ENCODE results near the gene SPHK2.

SPHK2 gene

DNA sequence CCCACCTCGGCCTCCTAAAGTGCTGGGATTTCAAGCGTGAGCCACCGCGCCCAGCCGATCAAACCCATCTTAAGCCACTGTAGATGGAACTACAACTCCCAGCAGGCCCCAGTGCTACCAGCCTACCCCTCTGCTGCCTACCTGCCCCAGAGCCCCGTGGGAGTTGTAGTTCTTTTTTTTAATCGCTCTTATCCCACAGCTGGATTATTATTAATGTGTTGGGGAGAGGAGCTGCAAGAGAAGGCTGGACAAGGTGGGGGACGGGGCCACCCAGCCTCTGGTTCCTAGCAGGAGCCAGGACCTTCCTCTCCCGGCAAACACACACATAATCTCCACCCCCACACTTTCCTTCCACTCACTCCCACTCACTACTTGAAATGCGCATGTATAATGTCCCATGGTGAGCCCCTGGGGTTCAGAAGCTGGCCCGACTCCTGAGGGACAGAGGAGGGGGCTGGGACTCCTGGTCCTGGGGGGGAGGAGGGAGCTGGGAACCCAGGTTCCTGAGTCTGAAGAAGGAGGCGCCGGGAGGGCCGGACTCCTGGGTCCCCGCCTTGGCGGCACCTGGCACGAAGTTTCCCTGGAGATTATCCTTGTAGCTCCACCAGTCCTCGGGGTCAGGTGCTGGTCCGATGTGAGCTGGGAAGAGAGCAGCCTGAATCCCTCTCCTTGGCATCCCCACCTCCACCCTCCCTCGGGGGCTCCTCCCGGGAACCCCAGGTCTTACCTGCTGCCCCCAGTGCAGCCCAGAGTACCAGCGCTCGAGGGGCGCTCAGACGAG, 25.7 kb downstream of the SPHK2 start:
- TF ChIP-seq, protein P1, sequence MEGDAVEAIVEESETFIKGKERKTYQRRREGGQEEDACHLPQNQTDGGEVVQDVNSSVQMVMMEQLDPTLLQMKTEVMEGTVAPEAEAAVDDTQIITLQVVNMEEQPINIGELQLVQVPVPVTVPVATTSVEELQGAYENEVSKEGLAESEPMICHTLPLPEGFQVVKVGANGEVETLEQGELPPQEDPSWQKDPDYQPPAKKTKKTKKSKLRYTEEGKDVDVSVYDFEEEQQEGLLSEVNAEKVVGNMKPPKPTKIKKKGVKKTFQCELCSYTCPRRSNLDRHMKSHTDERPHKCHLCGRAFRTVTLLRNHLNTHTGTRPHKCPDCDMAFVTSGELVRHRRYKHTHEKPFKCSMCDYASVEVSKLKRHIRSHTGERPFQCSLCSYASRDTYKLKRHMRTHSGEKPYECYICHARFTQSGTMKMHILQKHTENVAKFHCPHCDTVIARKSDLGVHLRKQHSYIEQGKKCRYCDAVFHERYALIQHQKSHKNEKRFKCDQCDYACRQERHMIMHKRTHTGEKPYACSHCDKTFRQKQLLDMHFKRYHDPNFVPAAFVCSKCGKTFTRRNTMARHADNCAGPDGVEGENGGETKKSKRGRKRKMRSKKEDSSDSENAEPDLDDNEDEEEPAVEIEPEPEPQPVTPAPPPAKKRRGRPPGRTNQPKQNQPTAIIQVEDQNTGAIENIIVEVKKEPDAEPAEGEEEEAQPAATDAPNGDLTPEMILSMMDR (IDR thresholded peaks at IDR 0.05; ENCODE audit: poor library complexity, severe bottlenecking): no peak
- no peak for DNase-seq (ENCODE audit: low spot score)
- Histone ChIP-seq H3K36me3 (ENCODE audit: low read depth) (no peaks in the 10 kb centered on the region), H3K27ac (ENCODE audit: poor library complexity, severe bottlenecking) (no peak overlapping the region), H3K4me1 (ENCODE audit: insufficient read depth, poor library complexity, severe bottlenecking) (peaks cover 9% of the 10 kb centered on the region), H3K4me3 (ENCODE audit: severe bottlenecking) (peak overlapping the region; percentile 34), H3K27me3 (ENCODE audit: insufficient read depth, poor library complexity, severe bottlenecking) (no peaks in the 10 kb centered on the region), H3K9me3 (ENCODE audit: severe bottlenecking) (no peaks in the 10 kb centered on the region)
- peak; percentile 69 for ATAC-seq (ENCODE audit: low read depth)

DNA sequence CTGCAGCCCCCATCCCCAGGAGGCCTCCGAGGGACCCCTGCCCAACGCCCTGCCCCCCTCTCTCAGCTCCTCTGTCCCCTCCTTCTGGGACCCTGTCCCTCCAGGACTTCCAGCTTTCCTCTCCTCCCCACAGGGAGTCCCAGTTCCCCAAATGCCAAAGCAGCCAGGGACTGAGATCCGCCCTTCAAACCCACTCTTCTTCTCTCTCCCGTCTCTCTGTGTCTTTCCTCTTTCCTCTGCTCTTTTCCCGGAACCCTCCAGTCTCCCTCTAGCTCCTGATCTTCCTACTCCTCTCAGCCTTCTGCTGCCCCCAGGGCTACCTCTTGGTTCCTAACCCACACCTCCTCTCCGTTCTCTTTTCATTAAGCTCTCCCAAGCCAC, 26.3 kb downstream of the SPHK2 start:
- Histone ChIP-seq H3K9me3 (ENCODE audit: severe bottlenecking) (no peaks in the 10 kb centered on the region), H3K4me3 (ENCODE audit: severe bottlenecking) (peak overlapping the region; percentile 34), H3K27ac (ENCODE audit: poor library complexity, severe bottlenecking) (peak overlapping the region; percentile 26), H3K36me3 (ENCODE audit: low read depth) (no peaks in the 10 kb centered on the region), H3K27me3 (ENCODE audit: insufficient read depth, poor library complexity, severe bottlenecking) (no peaks in the 10 kb centered on the region), H3K4me1 (ENCODE audit: insufficient read depth, poor library complexity, severe bottlenecking) (peaks cover 9% of the 10 kb centered on the region)
- TF ChIP-seq, protein P1 (IDR thresholded peaks at IDR 0.05; ENCODE audit: poor library complexity, severe bottlenecking): no peak
- DNase-seq (ENCODE audit: low spot score) (no peak), ATAC-seq (ENCODE audit: low read depth) (peak; percentile 3; the same call in 2 of the 3 replicates)

DNA sequence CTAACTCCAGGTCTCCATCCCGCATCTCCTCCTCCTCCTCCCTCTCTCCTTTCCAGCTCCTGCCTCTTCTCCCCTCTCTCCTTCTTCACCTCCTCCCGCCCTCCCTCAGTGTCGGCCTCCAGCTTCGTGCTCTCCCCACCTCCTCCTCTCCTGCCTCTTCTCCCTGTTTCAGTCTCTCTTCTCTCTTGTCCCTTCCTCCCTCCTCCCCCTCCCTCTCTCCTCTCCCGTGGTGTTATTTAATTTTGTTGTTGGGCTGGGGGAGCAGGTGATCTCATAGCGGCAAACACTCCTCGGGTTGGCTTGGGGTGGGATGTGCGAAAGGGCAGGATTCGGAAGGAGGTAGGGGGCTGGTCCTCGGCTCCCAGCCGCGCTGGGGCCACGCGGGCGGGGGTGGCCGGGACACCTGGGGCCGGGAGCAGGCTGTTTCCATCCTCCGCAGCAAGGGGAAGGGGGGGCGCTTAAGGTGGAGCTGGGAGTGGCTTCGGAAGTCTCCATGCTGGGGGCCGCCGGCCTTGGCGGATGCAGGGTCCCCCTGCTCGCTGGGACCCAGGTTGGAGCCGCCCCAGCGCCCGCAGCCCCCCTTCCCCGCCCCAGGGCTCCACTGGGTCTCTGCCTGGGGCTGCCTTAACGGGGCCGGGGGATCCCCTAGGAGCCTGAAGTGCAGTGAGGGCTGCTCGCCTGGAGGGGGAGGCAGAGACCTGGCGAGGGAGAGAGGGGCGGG, 26.9 kb downstream of the SPHK2 start, which contains the start of gene CA11:
TSS of gene CA11 (minus strand) at position 187 of the 721 bp plus-strand sequence. CDS start 555 bp downstream, outside the sequence.
- Histone ChIP-seq H3K27me3 (ENCODE audit: insufficient read depth, poor library complexity, severe bottlenecking) (no peaks in the 10 kb centered on the region), H3K4me3 (ENCODE audit: severe bottlenecking) (peak within 1 kb of the TSS; percentile 34), H3K36me3 (ENCODE audit: low read depth) (no peaks in the 10 kb centered on the region), H3K27ac (ENCODE audit: poor library complexity, severe bottlenecking) (peak within 1 kb of the TSS; percentile 26), H3K4me1 (ENCODE audit: insufficient read depth, poor library complexity, severe bottlenecking) (peaks cover 9% of the 10 kb centered on the region), H3K9me3 (ENCODE audit: severe bottlenecking) (no peaks in the 10 kb centered on the region)
- DNase-seq (ENCODE audit: low spot score) (peak; percentile 82), ATAC-seq (ENCODE audit: low read depth) (peak; percentile 85)
- TF ChIP-seq, protein P1 (IDR thresholded peaks at IDR 0.05; ENCODE audit: poor library complexity, severe bottlenecking): peak; percentile 86

DNA sequence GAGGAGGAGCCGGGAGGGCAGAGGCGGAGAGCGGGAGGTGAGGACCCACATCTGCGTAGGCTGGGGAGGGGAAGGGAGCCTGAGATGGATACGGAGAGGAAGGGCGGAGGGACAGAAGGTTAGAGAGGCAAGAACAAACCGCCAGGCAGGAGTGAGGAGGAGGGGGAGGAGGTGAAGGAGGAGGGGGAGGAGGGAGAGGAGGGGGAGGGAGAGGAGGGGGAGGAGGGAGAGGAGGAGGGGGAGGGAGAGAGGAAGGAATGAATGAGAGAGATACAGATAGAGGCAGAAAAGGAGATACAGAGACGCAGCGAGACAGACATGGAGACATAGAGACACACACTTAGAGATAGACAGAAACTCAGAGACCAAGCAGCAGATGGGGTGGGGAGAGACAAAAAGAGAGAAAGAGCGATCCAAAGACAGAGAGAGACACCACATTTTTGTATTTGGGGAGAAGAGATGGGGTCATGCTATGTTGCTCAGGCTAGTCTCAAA, 27.5 kb downstream of the SPHK2 start:
- Histone ChIP-seq H3K27ac (ENCODE audit: poor library complexity, severe bottlenecking) (no peak overlapping the region), H3K9me3 (ENCODE audit: severe bottlenecking) (no peaks in the 10 kb centered on the region), H3K4me3 (ENCODE audit: severe bottlenecking) (peak overlapping the region; percentile 34), H3K36me3 (ENCODE audit: low read depth) (no peaks in the 10 kb centered on the region), H3K27me3 (ENCODE audit: insufficient read depth, poor library complexity, severe bottlenecking) (no peaks in the 10 kb centered on the region), H3K4me1 (ENCODE audit: insufficient read depth, poor library complexity, severe bottlenecking) (peaks cover 9% of the 10 kb centered on the region)
- ATAC-seq (ENCODE audit: low read depth) (no peak), DNase-seq (ENCODE audit: low spot score) (no peak)
- TF ChIP-seq, protein P1 (IDR thresholded peaks at IDR 0.05; ENCODE audit: poor library complexity, severe bottlenecking): peak; percentile 2
